PC-3 (cell line): Measurements from ENCODE around the gene CIC.

Source experiments
- EZH2 ChIP-seq: fragments of 300-600 bp; sonication (generic); IDR thresholded peaks from one replicate; pipeline ENCODE4 v1.6.1; 2017; ENCODE audit warnings: antibody characterized with exemption, mild to moderate bottlenecking, low read length; ENCODE audit not compliant: unreplicated experiment
- TF ChIP-seq, protein P1 (sequence below): fragments of 300-600 bp; sonication (generic); conservative IDR thresholded peaks from 2 replicates; pipeline ENCODE4 v1.5.1; 2017; ENCODE audit warnings: antibody characterized with exemption, low read depth, mild to moderate bottlenecking, low read length

DNA sequence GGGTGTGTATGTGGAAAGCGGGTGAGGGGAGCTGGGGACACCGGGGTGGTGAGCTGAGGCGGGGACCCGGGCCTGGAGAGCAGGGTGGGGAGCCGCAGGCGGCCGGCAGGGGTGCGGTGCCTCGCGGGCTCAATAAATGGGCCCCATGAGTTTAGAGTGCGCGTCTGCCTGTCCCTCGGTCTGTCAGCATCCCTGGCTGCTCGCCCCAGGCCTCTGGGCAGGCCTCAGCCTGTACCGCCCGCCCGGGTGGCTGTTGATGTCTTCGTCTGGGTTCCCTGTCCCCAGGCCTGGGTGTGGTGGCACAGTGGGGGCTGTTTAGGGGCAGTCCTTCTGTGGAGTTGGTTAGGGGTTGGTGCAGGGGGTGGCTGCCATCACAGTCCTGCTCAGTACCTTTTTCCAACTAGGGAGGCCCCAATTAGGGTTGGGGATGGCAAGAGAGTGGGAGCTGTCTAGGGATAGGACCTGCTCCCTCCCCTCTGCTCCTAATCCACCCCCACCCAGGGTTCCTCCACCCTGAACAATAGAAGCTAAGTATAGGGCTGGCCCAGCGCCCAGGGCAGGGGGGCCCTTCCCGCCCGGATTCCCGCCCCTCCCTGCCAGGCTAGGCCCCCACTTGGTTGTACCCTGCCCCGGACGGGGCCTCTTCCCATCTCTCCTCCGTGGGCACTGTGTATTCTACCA is 12.2 kb downstream of the CIC start:
- TF ChIP-seq, protein P1, sequence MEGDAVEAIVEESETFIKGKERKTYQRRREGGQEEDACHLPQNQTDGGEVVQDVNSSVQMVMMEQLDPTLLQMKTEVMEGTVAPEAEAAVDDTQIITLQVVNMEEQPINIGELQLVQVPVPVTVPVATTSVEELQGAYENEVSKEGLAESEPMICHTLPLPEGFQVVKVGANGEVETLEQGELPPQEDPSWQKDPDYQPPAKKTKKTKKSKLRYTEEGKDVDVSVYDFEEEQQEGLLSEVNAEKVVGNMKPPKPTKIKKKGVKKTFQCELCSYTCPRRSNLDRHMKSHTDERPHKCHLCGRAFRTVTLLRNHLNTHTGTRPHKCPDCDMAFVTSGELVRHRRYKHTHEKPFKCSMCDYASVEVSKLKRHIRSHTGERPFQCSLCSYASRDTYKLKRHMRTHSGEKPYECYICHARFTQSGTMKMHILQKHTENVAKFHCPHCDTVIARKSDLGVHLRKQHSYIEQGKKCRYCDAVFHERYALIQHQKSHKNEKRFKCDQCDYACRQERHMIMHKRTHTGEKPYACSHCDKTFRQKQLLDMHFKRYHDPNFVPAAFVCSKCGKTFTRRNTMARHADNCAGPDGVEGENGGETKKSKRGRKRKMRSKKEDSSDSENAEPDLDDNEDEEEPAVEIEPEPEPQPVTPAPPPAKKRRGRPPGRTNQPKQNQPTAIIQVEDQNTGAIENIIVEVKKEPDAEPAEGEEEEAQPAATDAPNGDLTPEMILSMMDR = no peak
- TF ChIP-seq EZH2 = no peak
